ENCODE measurements around the gene MTMR12.

MTMR12 gene

GRCh38 chr5:32265902-32266301, 46.8 kb downstream of the MTMR12 start:
- H3K4me2 ChIP-seq (ENCODE audit: low read length), result no peak overlapping the region
- H3K9ac ChIP-seq (ENCODE audit: low read length), result no peak overlapping the region
- no peak overlapping the region for H3K27ac ChIP-seq (ENCODE audit: low read length)
- H3K27me3 ChIP-seq (ENCODE audit: low read depth, low read length), result no peaks in the 10 kb centered on the region
- H2AFZ ChIP-seq (ENCODE audit: low read depth, low read length), result no peak overlapping the region
- H3K79me2 ChIP-seq (ENCODE audit: low read length), result no peaks in the 10 kb centered on the region
- no peaks in the 10 kb centered on the region for H4K20me1 ChIP-seq (ENCODE audit: insufficient read depth, low read length)
- H3K4me1 ChIP-seq (ENCODE audit: low read length), result peaks cover 21% of the 10 kb centered on the region
- no peak overlapping the region for H3K4me3 ChIP-seq (ENCODE audit: low read length)
- peaks cover 46% of the 10 kb centered on the region for H3K36me3 ChIP-seq (replicated peaks; ENCODE audit: low read depth, low read length)
- no peaks in the 10 kb centered on the region for H3K9me3 ChIP-seq (ENCODE audit: insufficient read depth, low read length)
- TF ChIP-seq EZH2phosphoT487 (IDR thresholded peaks at IDR 0.05; ENCODE audit: low read depth), result no peak

GRCh38 chr5:32264957-32265572, 47.7 kb downstream of the MTMR12 start:
- H3K9ac ChIP-seq (ENCODE audit: low read length), result no peak overlapping the region
- no peak overlapping the region for H3K27ac ChIP-seq (ENCODE audit: low read length)
- TF ChIP-seq EZH2phosphoT487 (IDR thresholded peaks at IDR 0.05; ENCODE audit: low read depth) (no peak), CTCF (IDR thresholded peaks at IDR 0.05; ENCODE audit: low read depth, low read length) (no peak)
- H3K27me3 ChIP-seq (ENCODE audit: low read depth, low read length), result no peaks in the 10 kb centered on the region
- no peak overlapping the region for H3K4me3 ChIP-seq (ENCODE audit: low read length)
- peaks cover 38% of the 10 kb centered on the region for H3K36me3 ChIP-seq (replicated peaks; ENCODE audit: low read depth, low read length)
- no peak overlapping the region for H2AFZ ChIP-seq (ENCODE audit: low read depth, low read length)
- peaks cover 14% of the 10 kb centered on the region for H3K4me1 ChIP-seq (ENCODE audit: low read length)
- H3K79me2 ChIP-seq (ENCODE audit: low read length), result no peaks in the 10 kb centered on the region
- no peak overlapping the region for H3K4me2 ChIP-seq (ENCODE audit: low read length)
- H4K20me1 ChIP-seq (ENCODE audit: insufficient read depth, low read length), result no peaks in the 10 kb centered on the region
- no peaks in the 10 kb centered on the region for H3K9me3 ChIP-seq (ENCODE audit: insufficient read depth, low read length)

- Histone ChIP-seq H3K27ac (ENCODE audit: low read length) (no peak overlapping the region), H3K9ac (ENCODE audit: low read length) (no peak overlapping the region), H3K27me3 (ENCODE audit: low read depth, low read length) (no peaks in the 10 kb centered on the region), H3K4me1 (ENCODE audit: low read length) (peaks cover 14% of the 10 kb centered on the region), H3K79me2 (ENCODE audit: low read length) (no peaks in the 10 kb centered on the region), H3K4me3 (ENCODE audit: low read length) (no peak overlapping the region), H4K20me1 (ENCODE audit: insufficient read depth, low read length) (no peaks in the 10 kb centered on the region), H3K9me3 (ENCODE audit: insufficient read depth, low read length) (no peaks in the 10 kb centered on the region), H3K36me3 (replicated peaks; ENCODE audit: low read depth, low read length) (peaks cover 33% of the 10 kb centered on the region), H3K4me2 (ENCODE audit: low read length) (no peak overlapping the region), H2AFZ (ENCODE audit: low read depth, low read length) (no peak overlapping the region)
- TF ChIP-seq EZH2phosphoT487 (IDR thresholded peaks at IDR 0.05; ENCODE audit: low read depth) (no peak), CTCF (IDR thresholded peaks at IDR 0.05; ENCODE audit: low read depth, low read length) (no peak)
Observed at GRCh38 chr5:32263684-32264083, 49.1 kb downstream of the MTMR12 start.

GRCh38 chr5:32261198-32261597, 51.5 kb downstream of the MTMR12 start:
- no peak overlapping the region for H2AFZ ChIP-seq (ENCODE audit: low read depth, low read length)
- H3K36me3 ChIP-seq (replicated peaks; ENCODE audit: low read depth, low read length), result peaks cover 26% of the 10 kb centered on the region
- H3K9ac ChIP-seq (ENCODE audit: low read length), result no peak overlapping the region
- peaks cover 14% of the 10 kb centered on the region for H3K4me1 ChIP-seq (ENCODE audit: low read length)
- no peaks in the 10 kb centered on the region for H4K20me1 ChIP-seq (ENCODE audit: insufficient read depth, low read length)
- no peaks in the 10 kb centered on the region for H3K79me2 ChIP-seq (ENCODE audit: low read length)
- TF ChIP-seq EZH2phosphoT487 (IDR thresholded peaks at IDR 0.05; ENCODE audit: low read depth) (no peak), CTCF (IDR thresholded peaks at IDR 0.05; ENCODE audit: low read depth, low read length) (no peak)
- H3K4me2 ChIP-seq (ENCODE audit: low read length), result peak overlapping the region; percentile 62
- 0 out of 2 replicates have a peak overlapping the region, but pooled peaks have one; percentile 37 for H3K4me3 ChIP-seq (ENCODE audit: low read length)
- no peaks in the 10 kb centered on the region for H3K9me3 ChIP-seq (ENCODE audit: insufficient read depth, low read length)
- H3K27ac ChIP-seq (ENCODE audit: low read length), result peak overlapping the region; percentile 63
- H3K27me3 ChIP-seq (ENCODE audit: low read depth, low read length), result no peaks in the 10 kb centered on the region

All from OCI-LY3 (cell line).